IPS-15b (cell line): ENCODE results near the gene LGR5.
"Not testable (repeated sequence)": the region's sequence is repeated elsewhere in the genome, so short reads cannot be mapped to it uniquely, and the experiment has no call there.

ENCODE experiments used
- H3K27me3 ChIP-seq: one replicate; pipeline ENCODE4 v1.6.1; 2013; ENCODE audit warnings: low read length; ENCODE audit not compliant: control insufficient read depth, insufficient read depth
- H3K36me3 ChIP-seq: one replicate; pipeline ENCODE4 v1.6.1; 2013; ENCODE audit warnings: low read length; ENCODE audit not compliant: control insufficient read depth, insufficient read depth
- H3K4me1 ChIP-seq: one replicate; pipeline ENCODE4 v1.6.1; 2013; ENCODE audit warnings: mild to moderate bottlenecking, low read length; ENCODE audit not compliant: control insufficient read depth, insufficient read depth
- H3K4me3 ChIP-seq: one replicate; pipeline ENCODE4 v1.5.1; 2013; ENCODE audit warnings: low read depth, low read length
- H3K9ac ChIP-seq: one replicate; pipeline ENCODE4 v1.6.1; 2013; ENCODE audit warnings: low read depth, mild to moderate bottlenecking, low read length
- H3K9me3 ChIP-seq: one replicate; pipeline ENCODE4 v1.6.1; 2013; ENCODE audit warnings: mild to moderate bottlenecking, low read length; ENCODE audit not compliant: control insufficient read depth, insufficient read depth

The LGR5 gene

DNA sequence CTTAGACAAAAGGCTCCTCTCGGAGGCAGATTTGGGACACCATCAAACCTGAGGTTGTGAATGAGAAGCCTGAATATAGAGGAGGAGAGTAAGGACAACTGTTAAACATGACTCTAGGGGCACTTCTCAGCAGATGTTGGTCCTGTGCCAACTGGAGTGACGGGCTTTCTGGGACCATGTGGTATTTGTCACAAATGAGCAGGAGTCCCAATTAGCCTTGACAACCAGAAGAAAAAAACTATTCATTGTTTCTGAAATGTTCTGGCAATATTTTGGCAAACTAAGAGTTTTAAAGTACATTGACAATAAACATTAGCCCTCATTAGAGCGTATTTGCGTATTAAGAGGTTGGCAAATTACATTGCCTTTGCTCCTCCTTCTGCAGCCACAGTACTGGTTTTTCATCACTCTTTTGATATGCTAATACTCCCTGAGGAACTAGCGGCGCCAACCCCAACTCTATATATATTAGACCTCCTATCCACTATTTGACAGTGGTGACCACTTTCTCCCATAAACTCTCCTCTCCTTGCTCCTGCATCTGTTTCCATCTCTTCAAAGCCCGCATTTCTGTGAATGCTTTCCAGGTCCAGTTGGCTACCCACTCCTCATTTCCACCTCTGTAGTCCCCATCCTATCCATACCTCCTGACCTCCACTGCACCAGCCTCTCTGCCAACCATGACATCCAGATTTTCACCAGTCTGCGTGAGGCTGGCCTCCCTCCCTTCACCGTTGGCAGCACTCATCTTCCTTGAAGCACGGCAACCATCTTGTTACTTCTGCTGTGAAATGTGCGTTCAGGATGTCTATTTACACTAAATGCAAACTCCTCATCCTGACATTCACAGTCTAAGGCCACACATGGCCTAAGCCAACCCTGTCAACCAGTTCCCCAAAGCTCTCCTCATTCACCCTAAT is 123.3 kb downstream of the LGR5 start:
- Histone ChIP-seq H3K36me3 (no peaks in the 10 kb centered on the region), H3K27me3 (no peaks in the 10 kb centered on the region), H3K4me1 (peaks cover 5% of the 10 kb centered on the region), H3K9ac (no peak overlapping the region), H3K4me3 (no peak overlapping the region), H3K9me3 (no peaks in the 10 kb centered on the region)

DNA sequence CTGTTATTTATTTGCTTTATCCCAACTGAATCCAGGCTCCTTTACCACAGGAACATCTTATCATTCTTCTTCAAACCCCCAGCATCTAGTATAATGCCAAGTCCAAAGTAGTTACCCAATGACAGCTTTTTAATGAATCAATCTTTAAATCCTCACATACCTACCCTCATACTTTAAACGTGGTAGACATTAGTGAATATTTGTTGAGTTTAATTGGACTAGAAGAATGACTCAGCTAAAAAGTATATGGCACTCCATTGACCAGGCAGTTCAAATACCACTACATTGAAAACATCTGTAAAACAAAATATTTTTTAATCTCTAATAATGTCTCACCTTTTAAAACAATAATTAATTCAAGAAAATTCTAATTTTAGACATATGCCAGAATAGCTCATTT is 125.9 kb downstream of the LGR5 start:
- H3K36me3 ChIP-seq, result no peaks in the 10 kb centered on the region
- no peaks in the 10 kb centered on the region for H3K27me3 ChIP-seq
- no peak overlapping the region for H3K4me3 ChIP-seq
- H3K9ac ChIP-seq, result no peak overlapping the region
- H3K9me3 ChIP-seq, result no peaks in the 10 kb centered on the region
- peaks cover 5% of the 10 kb centered on the region for H3K4me1 ChIP-seq

DNA sequence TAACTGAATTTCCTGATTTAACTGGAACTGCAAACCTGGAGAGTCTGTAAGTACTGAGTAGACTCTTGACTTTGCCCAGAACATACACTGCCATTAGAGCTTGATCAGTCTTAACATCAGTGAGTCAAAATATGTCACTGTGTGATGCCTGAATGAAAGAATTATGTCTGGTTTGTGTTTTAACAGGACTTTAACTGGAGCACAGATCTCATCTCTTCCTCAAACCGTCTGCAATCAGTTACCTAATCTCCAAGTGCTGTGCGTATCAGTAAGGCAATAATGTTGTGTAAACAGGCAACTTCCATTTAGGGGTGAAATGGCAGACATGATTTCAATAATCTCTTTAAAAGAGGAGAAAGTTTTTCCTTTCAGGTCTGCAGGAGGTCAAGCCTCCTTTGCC is 127.1 kb downstream of the LGR5 start:
- no peak overlapping the region for H3K9ac ChIP-seq
- no peaks in the 10 kb centered on the region for H3K27me3 ChIP-seq
- H3K9me3 ChIP-seq, result no peaks in the 10 kb centered on the region
- no peaks in the 10 kb centered on the region for H3K36me3 ChIP-seq
- no peak overlapping the region for H3K4me3 ChIP-seq
- H3K4me1 ChIP-seq, result peaks cover 5% of the 10 kb centered on the region

DNA sequence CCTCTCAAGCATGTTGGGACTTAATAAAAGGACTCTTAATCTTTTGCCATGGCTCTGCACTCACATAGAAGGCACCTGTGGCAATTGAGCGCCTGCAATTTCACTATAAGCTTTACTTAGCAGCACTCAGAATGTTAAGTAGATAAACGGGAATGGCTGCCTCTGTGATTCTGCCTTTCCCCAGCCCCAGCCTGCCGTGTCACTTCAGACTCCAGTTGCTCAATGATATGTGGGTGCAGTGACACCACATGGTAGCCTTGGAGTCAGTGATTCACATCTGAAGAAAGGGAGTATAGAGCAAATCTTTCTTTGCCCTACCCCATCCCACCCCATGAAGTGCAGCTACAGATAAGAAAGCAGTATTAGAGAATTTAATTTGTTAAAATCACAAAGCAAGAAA is 127.9 kb downstream of the LGR5 start:
- H3K9ac ChIP-seq, result no peak overlapping the region
- H3K9me3 ChIP-seq, result no peaks in the 10 kb centered on the region
- H3K36me3 ChIP-seq, result no peaks in the 10 kb centered on the region
- H3K4me1 ChIP-seq, result peaks cover 5% of the 10 kb centered on the region
- H3K4me3 ChIP-seq, result no peak overlapping the region
- no peaks in the 10 kb centered on the region for H3K27me3 ChIP-seq

DNA sequence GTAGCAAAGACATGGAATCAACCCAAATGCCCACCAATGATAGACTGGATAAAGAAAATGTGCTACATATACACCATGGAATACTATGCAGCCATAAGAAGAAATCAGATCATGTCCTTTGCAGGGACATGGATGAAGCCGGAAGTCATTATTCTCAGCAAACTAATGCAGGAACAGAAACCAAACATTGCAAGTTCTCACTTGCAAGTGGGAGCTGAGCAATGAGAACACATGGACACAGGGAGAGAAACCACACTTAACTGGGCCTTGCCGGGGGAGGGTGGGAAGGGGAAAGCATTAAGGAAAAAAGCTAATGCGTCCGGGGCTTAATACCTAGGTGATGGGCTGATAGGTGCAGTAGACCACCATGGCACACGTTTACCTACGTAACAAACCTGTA is 130.3 kb downstream of the LGR5 start:
- not testable (repeated sequence) for H3K36me3 ChIP-seq, H3K9me3 ChIP-seq, H3K4me3 ChIP-seq, H3K27me3 ChIP-seq, H3K4me1 ChIP-seq, H3K9ac ChIP-seq

DNA sequence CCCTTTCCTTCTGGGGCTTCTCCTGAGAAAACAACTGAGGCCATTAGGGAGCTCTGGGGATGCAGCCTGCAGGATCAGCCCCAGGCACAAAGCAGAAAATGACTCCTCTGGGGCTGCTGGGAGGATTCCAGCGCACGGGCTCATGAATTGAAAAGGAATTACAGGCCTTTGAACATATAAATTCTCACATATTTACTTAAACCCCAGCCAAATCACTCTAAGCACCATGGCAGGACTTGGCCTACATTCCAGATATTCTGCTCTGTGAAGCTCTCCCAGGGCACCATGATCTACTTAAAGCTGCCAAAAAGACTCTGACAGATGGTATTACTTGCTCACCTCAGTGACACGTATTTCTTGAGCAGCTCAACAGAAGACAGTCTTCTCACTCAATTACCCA is 136.9 kb downstream of the LGR5 start:
- H3K4me3 ChIP-seq, result no peak overlapping the region
- H3K9ac ChIP-seq, result no peak overlapping the region
- no peaks in the 10 kb centered on the region for H3K4me1 ChIP-seq
- no peaks in the 10 kb centered on the region for H3K9me3 ChIP-seq
- no peaks in the 10 kb centered on the region for H3K36me3 ChIP-seq
- H3K27me3 ChIP-seq, result no peaks in the 10 kb centered on the region

DNA sequence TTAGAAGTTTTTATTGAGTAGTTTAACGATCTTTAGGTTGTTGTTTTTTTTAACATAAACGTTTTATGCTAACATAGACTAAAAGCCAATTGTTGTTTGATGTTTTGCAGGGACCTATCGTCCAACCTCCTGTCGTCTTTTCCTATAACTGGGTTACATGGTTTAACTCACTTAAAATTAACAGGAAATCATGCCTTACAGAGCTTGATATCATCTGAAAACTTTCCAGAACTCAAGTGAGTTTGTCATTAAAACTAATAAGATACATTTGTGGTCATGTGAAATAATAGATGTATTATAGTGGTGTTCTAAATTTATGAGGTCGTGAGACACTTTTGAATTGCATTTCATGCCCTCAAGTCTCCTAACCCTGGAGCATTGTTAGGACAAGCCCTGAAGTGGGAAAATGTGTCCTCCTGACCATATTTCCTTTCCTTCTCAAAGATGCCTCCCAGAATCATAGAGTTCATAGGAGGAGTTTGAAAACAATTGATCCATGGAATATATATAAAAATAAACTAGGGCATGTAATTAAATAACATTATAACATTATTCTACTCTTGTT is 139.2 kb downstream of the LGR5 start:
- no peaks in the 10 kb centered on the region for H3K9me3 ChIP-seq
- no peak overlapping the region for H3K4me3 ChIP-seq
- no peaks in the 10 kb centered on the region for H3K4me1 ChIP-seq
- H3K36me3 ChIP-seq, result no peaks in the 10 kb centered on the region
- H3K9ac ChIP-seq, result no peak overlapping the region
- H3K27me3 ChIP-seq, result no peaks in the 10 kb centered on the region

DNA sequence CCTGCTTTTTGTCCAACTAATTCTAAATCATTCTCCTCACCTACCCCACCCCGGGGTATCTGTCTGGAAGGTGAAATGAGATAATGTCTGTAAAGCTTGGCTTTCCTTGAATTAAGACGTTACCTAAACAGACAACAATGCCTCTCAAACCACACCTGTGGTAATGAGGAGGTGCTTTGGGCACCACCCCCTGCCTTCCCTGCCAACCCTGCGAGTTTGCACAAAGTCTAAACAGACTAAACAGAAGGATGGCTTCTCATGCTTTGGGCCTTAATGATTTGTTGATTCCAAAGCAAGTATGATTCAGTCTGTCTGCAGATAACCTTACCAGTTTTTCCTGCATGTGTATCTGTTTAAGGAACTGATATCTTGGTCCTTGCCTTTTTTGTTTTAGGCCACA is 141.6 kb downstream of the LGR5 start:
- H3K27me3 ChIP-seq, result no peaks in the 10 kb centered on the region
- H3K4me1 ChIP-seq, result no peaks in the 10 kb centered on the region
- H3K9ac ChIP-seq, result no peak overlapping the region
- no peak overlapping the region for H3K4me3 ChIP-seq
- H3K36me3 ChIP-seq, result no peaks in the 10 kb centered on the region
- no peaks in the 10 kb centered on the region for H3K9me3 ChIP-seq

DNA sequence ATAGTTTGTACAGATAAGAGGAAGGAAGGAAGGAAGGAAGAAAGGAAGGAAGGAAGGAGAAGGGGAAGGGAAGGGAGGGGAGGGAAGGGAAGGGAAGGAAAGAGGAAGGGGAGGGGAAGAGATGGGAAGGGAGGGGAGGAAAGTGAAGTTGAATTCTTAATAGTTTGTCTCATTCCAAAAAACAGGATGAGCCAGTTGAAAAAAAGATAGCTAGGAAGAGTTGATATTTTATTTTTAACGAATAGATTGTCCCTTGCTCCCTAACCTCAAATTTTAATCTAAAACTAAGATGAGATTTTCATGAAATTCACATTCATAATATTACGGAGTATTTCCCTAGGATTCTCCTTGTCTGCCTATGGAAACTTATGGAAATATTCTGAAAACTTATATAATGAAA is 143.3 kb downstream of the LGR5 start:
- H3K36me3 ChIP-seq, result no peaks in the 10 kb centered on the region
- H3K9me3 ChIP-seq, result no peaks in the 10 kb centered on the region
- no peak overlapping the region for H3K9ac ChIP-seq
- no peak overlapping the region for H3K4me3 ChIP-seq
- H3K27me3 ChIP-seq, result no peaks in the 10 kb centered on the region
- no peaks in the 10 kb centered on the region for H3K4me1 ChIP-seq

DNA sequence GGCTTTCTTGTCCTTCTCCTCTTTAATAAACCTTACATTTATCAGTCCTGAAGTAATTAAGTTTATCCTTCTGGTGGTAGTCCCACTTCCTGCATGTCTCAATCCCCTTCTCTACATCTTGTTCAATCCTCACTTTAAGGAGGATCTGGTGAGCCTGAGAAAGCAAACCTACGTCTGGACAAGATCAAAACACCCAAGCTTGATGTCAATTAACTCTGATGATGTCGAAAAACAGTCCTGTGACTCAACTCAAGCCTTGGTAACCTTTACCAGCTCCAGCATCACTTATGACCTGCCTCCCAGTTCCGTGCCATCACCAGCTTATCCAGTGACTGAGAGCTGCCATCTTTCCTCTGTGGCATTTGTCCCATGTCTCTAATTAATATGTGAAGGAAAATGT is 144.8 kb downstream of the LGR5 start:
- no peaks in the 10 kb centered on the region for H3K36me3 ChIP-seq
- H3K4me1 ChIP-seq, result no peaks in the 10 kb centered on the region
- no peaks in the 10 kb centered on the region for H3K27me3 ChIP-seq
- H3K9me3 ChIP-seq, result no peaks in the 10 kb centered on the region
- H3K4me3 ChIP-seq, result no peak overlapping the region
- no peak overlapping the region for H3K9ac ChIP-seq

DNA sequence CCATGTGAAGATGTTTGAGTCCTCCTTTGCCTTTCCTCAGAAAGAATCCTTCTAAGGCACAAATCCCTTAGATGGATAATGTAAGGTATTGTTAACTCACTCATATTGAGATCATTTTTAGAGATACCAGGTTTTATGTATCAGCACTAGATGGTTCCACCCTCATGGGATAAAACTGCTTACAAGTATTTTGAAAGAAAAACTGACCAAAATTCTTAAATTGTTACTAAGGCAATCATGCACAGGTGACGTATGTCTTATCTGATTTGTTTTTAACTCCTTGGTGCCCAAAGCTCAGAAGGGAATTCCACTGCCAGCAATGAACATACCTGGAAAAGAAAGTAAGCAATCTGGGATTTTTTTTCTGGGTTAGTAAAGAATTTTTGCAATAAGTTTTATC is 145.6 kb downstream of the LGR5 start:
- Histone ChIP-seq H3K9ac (no peak overlapping the region), H3K9me3 (no peaks in the 10 kb centered on the region), H3K4me1 (no peaks in the 10 kb centered on the region), H3K36me3 (no peaks in the 10 kb centered on the region), H3K4me3 (no peak overlapping the region), H3K27me3 (no peaks in the 10 kb centered on the region)

DNA sequence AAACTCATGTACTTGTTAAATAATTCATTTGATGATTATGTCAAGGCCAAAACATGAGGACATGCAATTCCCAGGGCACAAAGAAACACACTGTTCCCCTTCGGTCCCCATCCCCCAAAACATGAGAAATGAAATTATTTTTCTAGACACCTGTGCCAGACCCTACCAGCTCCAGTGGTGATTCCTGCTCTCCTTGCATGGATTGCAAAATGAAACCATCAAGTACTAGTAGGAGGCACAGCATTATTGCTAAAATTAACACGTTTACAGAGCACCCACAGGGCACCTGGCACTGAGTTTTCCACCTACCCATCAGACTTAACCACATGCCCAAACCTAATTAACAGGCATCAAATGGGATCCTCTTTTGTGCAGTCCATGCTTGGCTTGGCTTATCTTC is 147.4 kb downstream of the LGR5 start:
- Histone ChIP-seq H3K4me3 (no peak overlapping the region), H3K9me3 (no peaks in the 10 kb centered on the region), H3K4me1 (no peaks in the 10 kb centered on the region), H3K27me3 (no peaks in the 10 kb centered on the region), H3K9ac (no peak overlapping the region), H3K36me3 (no peaks in the 10 kb centered on the region)
